HepG2 (cell line): ENCODE data around the gene HRNR. TPM values are rescaled to one million over a fixed set of nuclear protein-coding genes. Genes with fewer than 3 reads are reported as not detected.

Experiments used
- ATAC-seq: fragments of 200-7000 bp; cut with Tn5 transposase; 3 replicates; pipeline ENCODE4 v1.9.1; 2020; ENCODE audit warnings: mild to moderate bottlenecking, moderate library complexity
- BruUV-seq: library from RNA; stranded (reverse); fragments of 400-500 nt; replicated peaks from 2 replicates; lab custom pipeline; 2021; lab: Mats Ljungman, UMichigan
- CTCF ChIA-PET: fragments of 300-600 bp; formaldehyde crosslinking; extraction: SDS; loops from one replicate; lab custom pipeline; 2021; ENCODE audit warnings: low total read pairs, inconsistent platforms, low intra/inter-chr PET ratio; lab: Yijun Ruan, JAX
- POLR2A ChIA-PET: fragments of 350-600 bp; sonication (Branson Sonifier 250); formaldehyde crosslinking; loops from one replicate; lab custom pipeline; 2020; ENCODE audit warnings: antibody characterized with exemption, inconsistent platforms; lab: Yijun Ruan, JAX
- DNase-seq: peaks from one replicate; pipeline ENCODE4 v3.0.0-alpha.2; 2015; ENCODE audit warnings: low spot score
- FAIRE-seq: peaks from 3 replicates; lab custom pipeline; 2011; peaks lifted over from hg19 to GRCh38; lab: Jason Lieb, UNC
- H2AFZ ChIP-seq: one replicate; pipeline ENCODE4 v1.6.1; 2011; ENCODE audit warnings: low read length, inconsistent platforms
- H3K27ac ChIP-seq: fragments of 300-600 bp; 3 replicates; pipeline ENCODE4 v1.8.0; 2011; ENCODE audit warnings: mixed run types, mild to moderate bottlenecking, mixed read lengths, low read length, inconsistent platforms; ENCODE audit not compliant: insufficient read depth; ENCODE audit errors: extremely low read length
- H3K27me3 ChIP-seq, 2 experiments: fragments of 200-600 bp in 1 of 2; 2 replicates in 1 of 2; 3 replicates in 1 of 2; pipeline versions ENCODE4 v1.6.0 to v1.8.0; 2011; ENCODE audit warnings: low read length in 2 of 2, mild to moderate bottlenecking in 2 of 2, moderate library complexity in 2 of 2, inconsistent platforms in 1 of 2; ENCODE audit not compliant: insufficient read depth in 2 of 2, control insufficient read depth in 1 of 2
- H3K36me3 ChIP-seq, 2 experiments: fragments of 200-600 bp in 1 of 2; replicated peaks in 1 of 2; 2 replicates in 1 of 2; 3 replicates in 1 of 2; pipeline versions ENCODE4 v1.5.1 to v1.8.0; 2011; ENCODE audit warnings: low read length in 2 of 2, inconsistent platforms in 1 of 2; ENCODE audit not compliant: insufficient read depth in 2 of 2, control insufficient read depth in 1 of 2
- H3K4me1 ChIP-seq: 2 replicates; pipeline ENCODE4 v1.5.1; 2012; ENCODE audit warnings: low read length, inconsistent platforms; ENCODE audit not compliant: insufficient read depth
- H3K4me2 ChIP-seq: 2 replicates; pipeline ENCODE4 v1.6.0; 2011; ENCODE audit warnings: low read depth, low read length, inconsistent platforms
- H3K4me3 ChIP-seq, 3 experiments: fragments of 200-600 bp in 1 of 3; sonication (generic), shearing (Covaris generic) in 1 of 3; replicated peaks in 1 of 3; 2 replicates each; pipeline ENCODE4 v1.5.1; 2011 to 2016; ENCODE audit warnings: low read length in 3 of 3, inconsistent platforms in 2 of 3, low read depth in 2 of 3, mild to moderate bottlenecking in 2 of 3, control low read depth in 1 of 3, mixed read lengths in 1 of 3; ENCODE audit not compliant: insufficient read depth in 1 of 3
- H3K79me2 ChIP-seq: one replicate; pipeline ENCODE4 v1.6.1; 2011; ENCODE audit warnings: low read length, inconsistent platforms; ENCODE audit not compliant: insufficient read depth
- H3K9ac ChIP-seq: 2 replicates; pipeline ENCODE4 v1.6.0; 2011; ENCODE audit warnings: mild to moderate bottlenecking, low read depth, low read length, inconsistent platforms; ENCODE audit not compliant: insufficient read depth
- H3K9me3 ChIP-seq: 2 replicates; pipeline ENCODE4 v1.5.1; 2012; ENCODE audit warnings: mild to moderate bottlenecking, low read length
- H4K20me1 ChIP-seq: 2 replicates; pipeline ENCODE4 v1.6.0; 2011; ENCODE audit warnings: inconsistent platforms, mild to moderate bottlenecking, low read length, moderate library complexity; ENCODE audit not compliant: insufficient read depth
- FOSL1 ChIP-seq: sonication (generic); formaldehyde crosslinking; IDR thresholded peaks from 2 replicates; pipeline ENCODE4 v1.9.0; 2021; ENCODE audit warnings: missing genetic modification reagents, borderline replicate concordance
- NFE2L2 ChIP-seq: fragments of 150-350 bp; IDR thresholded peaks from 2 replicates; pipeline ENCODE4 v1.6.1; 2014; ENCODE audit warnings: low read length
- PRPF4 ChIP-seq: fragments of 200-400 bp; formaldehyde crosslinking; IDR thresholded peaks from 2 replicates; pipeline ENCODE4 v1.6.1; 2016; ENCODE audit warnings: low read length, low read depth; ENCODE audit not compliant: poor library complexity, severe bottlenecking
- SRSF9 ChIP-seq: fragments of 200-400 bp; formaldehyde crosslinking; IDR thresholded peaks from 2 replicates; pipeline ENCODE4 v1.6.1; 2018; ENCODE audit warnings: borderline replicate concordance, mild to moderate bottlenecking, low read depth, low read length; ENCODE audit not compliant: insufficient read depth, poor library complexity, severe bottlenecking
- STAT5B ChIP-seq: sonication (generic); formaldehyde crosslinking; IDR thresholded peaks from 2 replicates; pipeline ENCODE4 v1.4.0; 2020; ENCODE audit warnings: missing genetic modification reagents
- U2AF2 ChIP-seq: fragments of 200-400 bp; formaldehyde crosslinking; IDR thresholded peaks from 2 replicates; pipeline ENCODE4 v1.6.1; 2017; ENCODE audit warnings: low read depth, mild to moderate bottlenecking, low read length
- ZNF253 ChIP-seq: sonication (generic); formaldehyde crosslinking; IDR thresholded peaks from 2 replicates; pipeline ENCODE4 v1.8.0; 2022; ENCODE audit warnings: mild to moderate bottlenecking, missing genetic modification reagents, borderline replicate concordance
- WGBS: methylation state at CpG from one replicate; pipeline ENCODE4 v1.1.6; 2017; ENCODE audit warnings: low lambda C conversion rate; 5-methylcytosine and 5-hydroxymethylcytosine counted together
- in situ Hi-C: cut with HindIII; loops from 2 replicates; pipeline ENCODE4 v1.10.0; 2017; ENCODE audit warnings: low pct_unique_long_range_greater_than_20kb; ENCODE audit not compliant: extremely low pct_ligation_motif_present
- intact Hi-C: fragments of 100-400 bp; cut with micrococcal nuclease; formaldehyde crosslinking; loops from one replicate; pipeline ENCODE4 v1.10.0; 2022; ENCODE audit not compliant: unreplicated experiment
- polyA plus RNA-seq, 8 experiments: library from polyadenylated mRNA; depleted of rRNA in 3 of 8; stranded (reverse) in 7 of 8; unstranded in 1 of 8; fragments of >200 nt; fragmentation: Illumina TruSeq in 4 of 8; extraction: Trizol in 4 of 8; gene quantifications; 2 replicates each; pipeline versions ENCODE4 v1.2.1 to v1.2.3, GENCODE V29; 2011 to 2016; ENCODE audit warnings: low read depth in 4 of 8, missing spikeins in 1 of 8, mixed read lengths in 1 of 8; ENCODE audit not compliant: insufficient read depth in 1 of 8
- total RNA-seq, 5 experiments: library from RNA; depleted of rRNA; stranded (reverse); fragments of >200 nt; fragmentation: Illumina TruSeq; extraction: Trizol; gene quantifications; 2 replicates each; pipeline ENCODE4 v1.2.3, GENCODE V29; 2016; ENCODE audit warnings: low read depth in 1 of 5
- TF ChIP-seq, protein P1 (sequence below): sonication (generic); formaldehyde crosslinking; IDR thresholded peaks from 2 replicates; pipeline ENCODE4 v1.4.0; 2020; ENCODE audit warnings: missing genetic modification reagents
- TF ChIP-seq, protein P2 (sequence below): sonication (generic); formaldehyde crosslinking; IDR thresholded peaks from 2 replicates; pipeline ENCODE4 v1.4.0; 2020; ENCODE audit warnings: missing genetic modification reagents

The HRNR gene
- total and polyA plus RNA-seq, 2 of the 13 experiments (the other 11 are each of a cell fraction or from before 2014, with no cell fraction given), result not detected

DNA sequence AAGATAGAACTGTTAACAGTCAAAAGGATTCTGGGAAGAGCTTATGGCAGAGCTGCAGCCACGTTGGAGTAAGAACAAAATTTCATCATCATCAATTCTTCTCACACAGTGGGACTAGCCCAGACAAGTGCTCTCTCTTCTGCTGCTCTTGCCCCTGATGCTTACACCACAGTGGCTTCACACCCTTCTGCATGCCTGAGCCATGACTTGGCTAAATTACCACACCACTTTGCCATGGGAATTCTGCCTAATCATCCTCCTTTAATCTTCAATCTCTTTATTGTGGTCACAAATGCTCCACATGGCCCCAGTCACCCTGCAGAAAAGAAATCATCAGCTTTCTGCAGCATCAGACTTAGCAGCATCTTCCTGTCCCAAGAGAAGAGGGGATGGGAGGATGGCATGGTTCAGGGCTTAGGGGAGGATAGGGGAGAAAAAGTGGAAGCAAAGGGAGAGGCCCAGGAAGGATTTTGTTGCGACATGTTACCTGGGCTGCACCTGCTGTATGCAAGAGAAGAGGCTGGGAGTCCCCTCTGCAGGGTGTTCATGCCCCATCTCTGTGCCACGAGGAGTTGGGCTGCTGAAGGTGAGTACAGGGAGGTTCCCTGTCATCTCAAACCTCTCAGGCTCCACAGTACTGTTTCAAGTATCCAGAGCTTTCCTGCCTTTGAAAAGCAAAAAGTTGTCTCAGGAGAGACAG, 56.0 kb downstream of the HRNR start:
- DNase-seq, result peak; percentile 14
- 0% methylated on average over 3 of the region's 3 CpGs for WGBS
- Histone ChIP-seq H2AFZ (no peak overlapping the region), H3K27me3 (no peaks in the 10 kb centered on the region), H3K4me1 (peaks cover 4% of the 10 kb centered on the region), H3K36me3 (no peaks in the 10 kb centered on the region), H3K9ac (no peak overlapping the region), H3K79me2 (no peaks in the 10 kb centered on the region), H3K4me2 (no peak overlapping the region), H3K4me3 (no peak overlapping the region), H4K20me1 (no peaks in the 10 kb centered on the region), H3K9me3 (no peaks in the 10 kb centered on the region), H3K27ac (no peak overlapping the region)
- TF ChIP-seq SRSF9 (no peak), NFE2L2 (peak; percentile 49)
- FAIRE-seq, result no peak
- in situ Hi-C loops (no loop called here), intact Hi-C loops (no loop called here)
- ChIA-PET CTCF (no interaction called here), POLR2A (no interaction called here)
- BruUV-seq, result no TSS peak
- ATAC-seq, result no peak

- intact Hi-C loops (no loop called here), in situ Hi-C loops (no loop called here)
- no peaks in the 10 kb centered on the region for H3K27me3 ChIP-seq
- H3K4me1 ChIP-seq, result peaks cover 10% of the 10 kb centered on the region
- H3K4me3 ChIP-seq, result no peak overlapping the region
- ChIA-PET CTCF (no interaction called here), POLR2A (no interaction called here)
- no peak for ATAC-seq
- H3K9me3 ChIP-seq, result no peaks in the 10 kb centered on the region
- TF ChIP-seq STAT5B (no peak), ZNF253 (no peak), PRPF4 (no peak), U2AF2 (no peak), FOSL1 (CRISPR knock-in tag) (no peak)
- TF ChIP-seq, protein P1, sequence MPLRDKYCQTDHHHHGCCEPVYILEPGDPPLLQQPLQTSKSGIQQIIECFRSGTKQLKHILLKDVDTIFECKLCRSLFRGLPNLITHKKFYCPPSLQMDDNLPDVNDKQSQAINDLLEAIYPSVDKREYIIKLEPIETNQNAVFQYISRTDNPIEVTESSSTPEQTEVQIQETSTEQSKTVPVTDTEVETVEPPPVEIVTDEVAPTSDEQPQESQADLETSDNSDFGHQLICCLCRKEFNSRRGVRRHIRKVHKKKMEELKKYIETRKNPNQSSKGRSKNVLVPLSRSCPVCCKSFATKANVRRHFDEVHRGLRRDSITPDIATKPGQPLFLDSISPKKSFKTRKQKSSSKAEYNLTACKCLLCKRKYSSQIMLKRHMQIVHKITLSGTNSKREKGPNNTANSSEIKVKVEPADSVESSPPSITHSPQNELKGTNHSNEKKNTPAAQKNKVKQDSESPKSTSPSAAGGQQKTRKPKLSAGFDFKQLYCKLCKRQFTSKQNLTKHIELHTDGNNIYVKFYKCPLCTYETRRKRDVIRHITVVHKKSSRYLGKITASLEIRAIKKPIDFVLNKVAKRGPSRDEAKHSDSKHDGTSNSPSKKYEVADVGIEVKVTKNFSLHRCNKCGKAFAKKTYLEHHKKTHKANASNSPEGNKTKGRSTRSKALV, result no peak
- TF ChIP-seq, protein P2, sequence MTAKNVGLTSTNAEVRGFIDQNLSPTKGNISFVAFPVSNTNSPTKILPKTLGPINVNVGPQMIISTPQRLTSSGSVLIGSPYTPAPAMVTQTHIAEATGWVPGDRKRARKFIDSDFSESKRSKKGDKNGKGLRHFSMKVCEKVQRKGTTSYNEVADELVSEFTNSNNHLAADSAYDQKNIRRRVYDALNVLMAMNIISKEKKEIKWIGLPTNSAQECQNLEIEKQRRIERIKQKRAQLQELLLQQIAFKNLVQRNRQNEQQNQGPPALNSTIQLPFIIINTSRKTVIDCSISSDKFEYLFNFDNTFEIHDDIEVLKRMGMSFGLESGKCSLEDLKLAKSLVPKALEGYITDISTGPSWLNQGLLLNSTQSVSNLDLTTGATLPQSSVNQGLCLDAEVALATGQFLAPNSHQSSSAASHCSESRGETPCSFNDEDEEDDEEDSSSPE (CRISPR knock-in tag), result no peak
- no peaks in the 10 kb centered on the region for H3K36me3 ChIP-seq
- H3K27ac ChIP-seq, result no peak overlapping the region
- H4K20me1 ChIP-seq, result no peaks in the 10 kb centered on the region
- no peak for DNase-seq
- H2AFZ ChIP-seq, result no peak overlapping the region
- FAIRE-seq, result no peak
- no TSS peak for BruUV-seq
- no CpG with 5 or more reads among the region's 1 CpG for WGBS
- no peaks in the 10 kb centered on the region for H3K79me2 ChIP-seq
- no peak overlapping the region for H3K9ac ChIP-seq
- H3K4me2 ChIP-seq, result no peak overlapping the region
These were observed 57.0 kb downstream of the HRNR start for GRCh38 chr1:152166966-152167365.
